ENCODE data around the gene UMODL1. TPM values are rescaled to one million over a fixed set of nuclear protein-coding genes. Genes with fewer than 3 reads are reported as not detected.
A peak's percentile ranks its signal among the peaks of the same experiment; 100 is the strongest.

The UMODL1 gene
- total RNA-seq, 3 donors from 2014 or later (not counting 1 experiment from before 2014, with no cell fraction given) = 0.14 to 0.28 TPM; not detected in 1

DNA sequence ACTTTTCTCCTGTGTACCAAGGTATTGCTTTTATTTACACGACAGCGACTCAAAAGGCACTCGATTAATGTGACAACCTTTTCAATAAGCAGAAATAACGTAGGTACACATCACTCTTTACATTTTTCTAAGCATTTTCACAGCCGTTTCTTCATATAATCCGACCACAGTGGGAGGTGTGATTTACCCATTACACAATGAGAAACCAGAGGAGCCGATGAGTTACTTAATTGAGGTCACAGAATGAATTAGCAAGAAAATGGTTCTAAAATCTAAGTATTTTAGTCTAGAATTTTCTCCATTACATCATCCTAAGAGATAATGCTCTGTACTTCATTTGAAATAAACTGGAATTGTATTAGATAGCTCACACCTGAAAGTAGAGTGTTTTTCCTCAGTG, 71.5 kb downstream of the UMODL1 start:
- Histone ChIP-seq H3K9me3 (ENCODE audit: control insufficient read depth, insufficient read depth, low read length) (no peaks in the 10 kb centered on the region), H3K27ac (ENCODE audit: low read length) (no peak overlapping the region), H3K4me3 (ENCODE audit: low read length) (no peak overlapping the region), H3K4me1 (ENCODE audit: control insufficient read depth, insufficient read depth, low read length) (peaks cover 16% of the 10 kb centered on the region), H3K36me3 (ENCODE audit: control insufficient read depth, insufficient read depth, low read length) (no peaks in the 10 kb centered on the region), H3K27me3 (ENCODE audit: control insufficient read depth, insufficient read depth, low read length) (no peaks in the 10 kb centered on the region)
- Mint-ChIP-seq H3K27ac (peak overlapping the region in 1 of 2 donors; percentile 16), H3K36me3 (no peaks in the 10 kb centered on the region), H3K4me1 (peaks cover 8 to 12% of the 10 kb centered on the region in 2 donors), H3K27me3 (ENCODE audit: low read depth in 2 of 2) (peaks cover 15 to 18% of the 10 kb centered on the region in 2 donors), H3K9me3 (no peaks in the 10 kb centered on the region), H3K4me3 (no peak overlapping the region)
- DNase-seq (no peak), ATAC-seq (peak in 1 of 3 donors; percentile 32)
- 80% methylated on average over 4 of the region's 7 CpGs for WGBS (ENCODE audit: insufficient coverage)
- intact Hi-C loops (cut with micrococcal nuclease) = no loop called here
- TF ChIP-seq, protein P1, sequence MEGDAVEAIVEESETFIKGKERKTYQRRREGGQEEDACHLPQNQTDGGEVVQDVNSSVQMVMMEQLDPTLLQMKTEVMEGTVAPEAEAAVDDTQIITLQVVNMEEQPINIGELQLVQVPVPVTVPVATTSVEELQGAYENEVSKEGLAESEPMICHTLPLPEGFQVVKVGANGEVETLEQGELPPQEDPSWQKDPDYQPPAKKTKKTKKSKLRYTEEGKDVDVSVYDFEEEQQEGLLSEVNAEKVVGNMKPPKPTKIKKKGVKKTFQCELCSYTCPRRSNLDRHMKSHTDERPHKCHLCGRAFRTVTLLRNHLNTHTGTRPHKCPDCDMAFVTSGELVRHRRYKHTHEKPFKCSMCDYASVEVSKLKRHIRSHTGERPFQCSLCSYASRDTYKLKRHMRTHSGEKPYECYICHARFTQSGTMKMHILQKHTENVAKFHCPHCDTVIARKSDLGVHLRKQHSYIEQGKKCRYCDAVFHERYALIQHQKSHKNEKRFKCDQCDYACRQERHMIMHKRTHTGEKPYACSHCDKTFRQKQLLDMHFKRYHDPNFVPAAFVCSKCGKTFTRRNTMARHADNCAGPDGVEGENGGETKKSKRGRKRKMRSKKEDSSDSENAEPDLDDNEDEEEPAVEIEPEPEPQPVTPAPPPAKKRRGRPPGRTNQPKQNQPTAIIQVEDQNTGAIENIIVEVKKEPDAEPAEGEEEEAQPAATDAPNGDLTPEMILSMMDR (IDR thresholded peaks at IDR 0.05) = no peak

DNA sequence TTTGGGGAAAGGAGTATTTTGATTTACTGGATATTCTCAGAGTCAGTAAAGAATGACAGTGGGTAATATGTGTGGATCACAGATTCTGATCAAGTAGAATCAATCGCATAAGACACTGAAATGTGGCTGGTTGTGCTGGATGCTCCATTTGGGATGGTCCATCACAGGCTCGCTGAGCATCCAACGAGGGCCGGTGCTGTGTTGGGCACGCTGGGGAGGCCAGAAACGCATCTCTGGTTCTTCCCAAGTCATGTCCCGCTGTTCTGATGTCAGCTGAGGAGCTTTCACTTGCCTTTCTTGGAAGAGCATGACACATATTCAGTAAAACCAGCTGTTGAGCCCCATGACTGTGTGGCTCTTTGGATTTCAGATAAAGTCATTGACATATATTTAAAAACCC, 72.0 kb downstream of the UMODL1 start:
- Mint-ChIP-seq H3K36me3 (no peaks in the 10 kb centered on the region), H3K9me3 (no peaks in the 10 kb centered on the region), H3K4me1 (peaks cover 8 to 12% of the 10 kb centered on the region in 2 donors), H3K27me3 (ENCODE audit: low read depth in 2 of 2) (peaks cover 15 to 18% of the 10 kb centered on the region in 2 donors), H3K4me3 (no peak overlapping the region), H3K27ac (no peak overlapping the region)
- DNase-seq (no peak), ATAC-seq (no peak)
- H3K4me3 ChIP-seq (ENCODE audit: low read length) = no peak overlapping the region
- TF ChIP-seq, protein P1 (IDR thresholded peaks at IDR 0.05) = no peak
- H3K4me1 ChIP-seq (ENCODE audit: control insufficient read depth, insufficient read depth, low read length) = peaks cover 16% of the 10 kb centered on the region
- no peaks in the 10 kb centered on the region for H3K36me3 ChIP-seq (ENCODE audit: control insufficient read depth, insufficient read depth, low read length)
- H3K27me3 ChIP-seq (ENCODE audit: control insufficient read depth, insufficient read depth, low read length) = no peaks in the 10 kb centered on the region
- no peaks in the 10 kb centered on the region for H3K9me3 ChIP-seq (ENCODE audit: control insufficient read depth, insufficient read depth, low read length)
- intact Hi-C loops (cut with micrococcal nuclease) = no loop called here
- H3K27ac ChIP-seq (ENCODE audit: low read length) = no peak overlapping the region
- WGBS (ENCODE audit: insufficient coverage) = 89% methylated on average over 7 of the region's 7 CpGs

DNA sequence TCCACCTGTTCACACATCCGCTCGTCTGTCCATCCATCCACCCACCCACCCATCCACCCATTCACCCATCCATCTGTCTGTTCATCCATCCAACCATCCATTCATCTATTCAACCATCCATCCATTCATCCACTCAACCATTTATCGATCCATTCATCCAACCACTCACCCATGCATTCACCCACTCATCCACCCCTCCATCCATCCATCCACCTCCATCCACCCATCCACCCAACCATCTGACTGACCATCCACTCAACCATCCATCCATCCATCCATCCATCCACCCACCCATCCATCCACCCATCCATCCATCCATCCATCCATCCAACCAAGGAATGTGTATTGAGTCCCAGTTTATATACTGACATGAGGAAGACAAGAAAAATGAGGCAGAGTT, 73.1 kb downstream of the UMODL1 start:
- peaks cover 16% of the 10 kb centered on the region for H3K4me1 ChIP-seq (ENCODE audit: control insufficient read depth, insufficient read depth, low read length)
- no peak for ATAC-seq
- Mint-ChIP-seq H3K4me1 (peaks cover 8 to 12% of the 10 kb centered on the region in 2 donors), H3K27ac (no peak overlapping the region), H3K4me3 (no peak overlapping the region), H3K36me3 (no peaks in the 10 kb centered on the region), H3K9me3 (no peaks in the 10 kb centered on the region), H3K27me3 (ENCODE audit: low read depth in 2 of 2) (peaks cover 15 to 18% of the 10 kb centered on the region in 2 donors)
- 97% methylated on average over 3 of the region's 3 CpGs for WGBS (ENCODE audit: insufficient coverage)
- TF ChIP-seq, protein P1 (IDR thresholded peaks at IDR 0.05) = no peak
- intact Hi-C loops (cut with micrococcal nuclease) = loop anchor here (2.0 kb wide), 1 partner anchor 307 kb away; no protein-coding TSS in a partner anchor
- no peaks in the 10 kb centered on the region for H3K27me3 ChIP-seq (ENCODE audit: control insufficient read depth, insufficient read depth, low read length)
- no peak overlapping the region for H3K27ac ChIP-seq (ENCODE audit: low read length)
- H3K36me3 ChIP-seq (ENCODE audit: control insufficient read depth, insufficient read depth, low read length) = no peaks in the 10 kb centered on the region
- no peaks in the 10 kb centered on the region for H3K9me3 ChIP-seq (ENCODE audit: control insufficient read depth, insufficient read depth, low read length)
- no peak for DNase-seq
- H3K4me3 ChIP-seq (ENCODE audit: low read length) = no peak overlapping the region
